ENCODE results near the gene FAM209B.
"Not testable (repeated sequence)": the region's sequence is repeated elsewhere in the genome, so short reads cannot be mapped to it uniquely, and the experiment has no call there.

Gene FAM209B

DNA sequence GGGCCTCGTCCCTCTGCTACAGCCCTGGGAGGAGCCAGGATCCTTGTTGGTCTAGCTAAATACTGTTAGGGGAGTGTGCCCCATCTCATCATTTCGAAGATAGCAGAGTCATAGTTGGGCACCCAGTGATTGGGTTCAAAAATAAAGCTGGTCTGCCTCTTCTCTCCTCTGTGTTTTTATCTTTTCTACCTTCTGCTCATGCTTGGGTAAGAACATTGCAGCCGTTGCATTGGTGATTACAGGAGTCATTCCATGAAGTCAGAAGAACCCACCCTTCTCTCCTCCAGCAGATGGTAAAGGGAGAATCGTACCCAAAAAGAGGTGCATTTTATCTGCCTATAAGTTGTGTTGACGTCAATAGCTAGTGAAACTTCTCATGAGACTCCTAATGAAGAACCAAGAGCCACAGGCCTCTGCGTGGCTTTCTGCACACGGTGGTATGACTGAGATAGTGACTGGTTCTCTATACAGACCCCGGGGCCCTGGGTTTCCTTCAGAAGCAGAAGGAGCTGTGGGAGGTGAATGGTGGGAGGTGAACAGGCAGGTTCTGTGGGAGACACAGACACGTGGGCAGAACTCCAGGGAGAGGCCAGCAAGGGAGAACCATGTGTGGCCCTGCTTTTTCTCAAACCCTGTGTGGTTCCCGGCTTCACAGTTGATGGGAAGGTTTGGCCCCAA lies 14.2 kb upstream of the FAM209B start:
- Histone ChIP-seq H3K36me3 (replicated peaks; ENCODE audit: insufficient read depth, low read length) (peaks cover 4% of the 10 kb centered on the region; the same call in 1 of the 2 replicates), H3K4me1 (ENCODE audit: low read length) (no peaks in the 10 kb centered on the region), H3K27me3 (replicated peaks; ENCODE audit: insufficient read depth, low read length) (no peaks in the 10 kb centered on the region), H3K4me3 (ENCODE audit: low read length) (no peak overlapping the region), H3K4me2 (ENCODE audit: low read depth, low read length) (no peak overlapping the region), H3K79me2 (ENCODE audit: low read length) (no peaks in the 10 kb centered on the region), H2AFZ (ENCODE audit: low read length) (no peak overlapping the region), H3F3A (ENCODE audit: insufficient read depth, low read length) (no peaks in the 10 kb centered on the region), H3K9ac (ENCODE audit: low read length) (no peak overlapping the region), H3K27ac (ENCODE audit: low read length) (no peak overlapping the region), H3K9me3 (replicated peaks; ENCODE audit: insufficient read depth, low read length) (no peaks in the 10 kb centered on the region), H4K20me1 (ENCODE audit: insufficient read depth, low read length) (no peaks in the 10 kb centered on the region), H3K9me2 (replicated peaks; ENCODE audit: insufficient read depth, low read length) (no peaks in the 10 kb centered on the region)
- TF ChIP-seq, protein P1, sequence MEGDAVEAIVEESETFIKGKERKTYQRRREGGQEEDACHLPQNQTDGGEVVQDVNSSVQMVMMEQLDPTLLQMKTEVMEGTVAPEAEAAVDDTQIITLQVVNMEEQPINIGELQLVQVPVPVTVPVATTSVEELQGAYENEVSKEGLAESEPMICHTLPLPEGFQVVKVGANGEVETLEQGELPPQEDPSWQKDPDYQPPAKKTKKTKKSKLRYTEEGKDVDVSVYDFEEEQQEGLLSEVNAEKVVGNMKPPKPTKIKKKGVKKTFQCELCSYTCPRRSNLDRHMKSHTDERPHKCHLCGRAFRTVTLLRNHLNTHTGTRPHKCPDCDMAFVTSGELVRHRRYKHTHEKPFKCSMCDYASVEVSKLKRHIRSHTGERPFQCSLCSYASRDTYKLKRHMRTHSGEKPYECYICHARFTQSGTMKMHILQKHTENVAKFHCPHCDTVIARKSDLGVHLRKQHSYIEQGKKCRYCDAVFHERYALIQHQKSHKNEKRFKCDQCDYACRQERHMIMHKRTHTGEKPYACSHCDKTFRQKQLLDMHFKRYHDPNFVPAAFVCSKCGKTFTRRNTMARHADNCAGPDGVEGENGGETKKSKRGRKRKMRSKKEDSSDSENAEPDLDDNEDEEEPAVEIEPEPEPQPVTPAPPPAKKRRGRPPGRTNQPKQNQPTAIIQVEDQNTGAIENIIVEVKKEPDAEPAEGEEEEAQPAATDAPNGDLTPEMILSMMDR (IDR thresholded peaks at IDR 0.05; ENCODE audit: low read length) = no peak
- no peak for TF ChIP-seq EZH2phosphoT487 (IDR thresholded peaks at IDR 0.05; ENCODE audit: low read length)
- no peak for TF ChIP-seq EZH2 (optimal IDR thresholded peaks at IDR 0.05; ENCODE audit: low read depth, low read length)
- no peak for DNase-seq

DNA sequence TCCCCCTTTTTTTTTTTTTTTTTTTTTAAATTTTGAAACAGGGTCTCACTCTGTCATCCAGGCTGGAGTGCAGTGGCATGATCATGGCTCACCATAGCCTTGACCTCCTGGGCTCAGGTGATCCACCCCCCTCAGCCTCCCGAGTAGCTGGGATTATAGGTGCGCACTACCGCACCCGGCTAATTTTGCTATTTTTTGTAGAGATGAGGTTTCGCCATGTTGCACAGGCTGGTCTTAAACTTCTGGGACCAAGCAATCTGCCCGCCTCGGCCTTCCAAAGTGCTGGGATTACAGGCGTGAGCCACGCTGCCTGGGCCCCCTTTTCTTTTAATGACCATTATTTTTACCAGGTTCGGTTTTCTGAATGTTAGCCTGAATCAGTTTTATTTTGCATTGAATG lies 13.5 kb upstream of the FAM209B start:
- H3K9me2 ChIP-seq (replicated peaks; ENCODE audit: insufficient read depth, low read length) = no peaks in the 10 kb centered on the region
- H3K4me2 ChIP-seq (ENCODE audit: low read depth, low read length) = no peak overlapping the region
- H2AFZ ChIP-seq (ENCODE audit: low read length) = no peak overlapping the region
- no peak for DNase-seq
- no peaks in the 10 kb centered on the region for H3K27me3 ChIP-seq (replicated peaks; ENCODE audit: insufficient read depth, low read length)
- H3K9me3 ChIP-seq (replicated peaks; ENCODE audit: insufficient read depth, low read length) = no peaks in the 10 kb centered on the region
- no peaks in the 10 kb centered on the region for H4K20me1 ChIP-seq (ENCODE audit: insufficient read depth, low read length)
- H3K27ac ChIP-seq (ENCODE audit: low read length) = no peak overlapping the region
- H3F3A ChIP-seq (ENCODE audit: insufficient read depth, low read length) = no peaks in the 10 kb centered on the region
- no peak for TF ChIP-seq EZH2phosphoT487 (IDR thresholded peaks at IDR 0.05; ENCODE audit: low read length)
- TF ChIP-seq, protein P1 (IDR thresholded peaks at IDR 0.05; ENCODE audit: low read length) = no peak
- no peak for TF ChIP-seq EZH2 (optimal IDR thresholded peaks at IDR 0.05; ENCODE audit: low read depth, low read length)
- no peaks in the 10 kb centered on the region for H3K4me1 ChIP-seq (ENCODE audit: low read length)
- H3K36me3 ChIP-seq (replicated peaks; ENCODE audit: insufficient read depth, low read length) = peaks cover 4% of the 10 kb centered on the region; the same call in 1 of the 2 replicates
- H3K79me2 ChIP-seq (ENCODE audit: low read length) = no peaks in the 10 kb centered on the region
- no peak overlapping the region for H3K4me3 ChIP-seq (ENCODE audit: low read length)
- H3K9ac ChIP-seq (ENCODE audit: low read length) = no peak overlapping the region

DNA sequence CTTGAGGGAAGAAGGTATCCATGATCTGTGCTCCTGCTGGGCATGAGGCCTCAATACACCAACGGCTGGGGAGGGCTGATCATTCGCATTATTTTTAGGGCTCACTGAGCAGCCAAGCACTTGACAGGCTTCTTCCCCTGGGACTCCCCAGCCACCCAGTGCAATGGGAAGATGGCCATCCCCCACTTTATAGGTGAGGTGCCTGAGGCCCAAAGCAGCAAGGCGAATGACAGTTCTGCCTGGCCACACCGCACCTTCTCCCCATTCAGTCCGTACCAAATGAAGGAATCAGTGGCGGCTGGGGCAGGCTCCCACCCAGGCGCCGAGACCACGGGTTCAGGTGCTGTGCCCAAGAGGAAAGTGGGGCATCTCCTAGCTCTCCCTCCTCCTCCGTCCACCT lies 12.9 kb upstream of the FAM209B start:
- H3K36me3 ChIP-seq (replicated peaks; ENCODE audit: insufficient read depth, low read length) = peaks cover 4% of the 10 kb centered on the region; the same call in 1 of the 2 replicates

DNA sequence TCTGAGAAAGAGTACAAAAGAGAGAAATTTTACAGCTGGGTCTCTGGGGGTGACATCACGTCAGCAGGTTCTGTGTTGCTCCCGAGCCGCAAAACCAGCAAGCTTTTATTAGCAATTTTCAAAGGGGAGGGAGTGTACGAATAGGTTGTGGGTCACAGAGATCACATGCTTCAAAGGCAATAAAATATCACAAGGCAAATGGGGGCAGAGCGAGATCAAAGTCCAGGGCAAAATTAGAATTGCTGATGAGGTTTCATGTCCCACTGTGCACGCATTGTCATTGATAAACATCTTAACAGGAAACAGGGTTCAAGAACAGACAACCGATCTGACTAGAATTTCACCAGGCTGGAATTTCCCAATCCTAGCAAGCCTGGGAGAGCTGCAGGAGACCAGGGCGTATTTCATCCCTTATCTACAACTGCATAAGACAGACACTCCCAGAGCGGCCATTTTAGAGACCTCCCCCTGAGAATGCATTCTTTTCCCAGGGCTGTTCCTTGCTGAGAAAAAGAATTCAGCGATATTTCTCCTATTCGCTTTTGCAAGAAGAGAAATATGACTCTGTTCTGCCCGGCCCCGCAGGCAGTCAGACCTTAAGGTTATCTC lies 12.2 kb upstream of the FAM209B start:
- not testable (repeated sequence) for H3F3A ChIP-seq (ENCODE audit: insufficient read depth, low read length); H3K27me3 ChIP-seq (replicated peaks; ENCODE audit: insufficient read depth, low read length); H4K20me1 ChIP-seq (ENCODE audit: insufficient read depth, low read length); H2AFZ ChIP-seq (ENCODE audit: low read length); H3K27ac ChIP-seq (ENCODE audit: low read length); H3K9me3 ChIP-seq (replicated peaks; ENCODE audit: insufficient read depth, low read length); H3K79me2 ChIP-seq (ENCODE audit: low read length); H3K36me3 ChIP-seq (replicated peaks; ENCODE audit: insufficient read depth, low read length); H3K9me2 ChIP-seq (replicated peaks; ENCODE audit: insufficient read depth, low read length); H3K4me1 ChIP-seq (ENCODE audit: low read length); H3K4me3 ChIP-seq (ENCODE audit: low read length); H3K9ac ChIP-seq (ENCODE audit: low read length); DNase-seq; H3K4me2 ChIP-seq (ENCODE audit: low read depth, low read length)

More for the DNA sequence above, 12.9 kb upstream of the FAM209B start:
- Histone ChIP-seq H3F3A (ENCODE audit: insufficient read depth, low read length) (no peaks in the 10 kb centered on the region), H3K27ac (ENCODE audit: low read length) (no peak overlapping the region), H3K9me2 (replicated peaks; ENCODE audit: insufficient read depth, low read length) (no peaks in the 10 kb centered on the region), H3K4me1 (ENCODE audit: low read length) (no peaks in the 10 kb centered on the region), H3K4me3 (ENCODE audit: low read length) (no peak overlapping the region), H2AFZ (ENCODE audit: low read length) (no peak overlapping the region), H3K27me3 (replicated peaks; ENCODE audit: insufficient read depth, low read length) (no peaks in the 10 kb centered on the region), H3K79me2 (ENCODE audit: low read length) (no peaks in the 10 kb centered on the region), H4K20me1 (ENCODE audit: insufficient read depth, low read length) (no peaks in the 10 kb centered on the region), H3K4me2 (ENCODE audit: low read depth, low read length) (no peak overlapping the region), H3K9ac (ENCODE audit: low read length) (no peak overlapping the region), H3K9me3 (replicated peaks; ENCODE audit: insufficient read depth, low read length) (no peaks in the 10 kb centered on the region)
- no peak for DNase-seq
- TF ChIP-seq EZH2phosphoT487 (IDR thresholded peaks at IDR 0.05; ENCODE audit: low read length) (no peak), EZH2 (optimal IDR thresholded peaks at IDR 0.05; ENCODE audit: low read depth, low read length) (no peak)
- TF ChIP-seq, protein P1 (IDR thresholded peaks at IDR 0.05; ENCODE audit: low read length) = no peak
